AG08395 (cell line): ENCODE measurements around the gene RTL10.
"Not testable (repeated sequence)": the region's sequence is repeated elsewhere in the genome, so short reads cannot be mapped to it uniquely, and the experiment has no call there.

ENCODE experiments used
- DNase-seq: peaks from one replicate; pipeline ENCODE4 v3.0.0; 2012; ENCODE audit warnings: mixed read lengths, low spot score

RTL10 gene

DNA sequence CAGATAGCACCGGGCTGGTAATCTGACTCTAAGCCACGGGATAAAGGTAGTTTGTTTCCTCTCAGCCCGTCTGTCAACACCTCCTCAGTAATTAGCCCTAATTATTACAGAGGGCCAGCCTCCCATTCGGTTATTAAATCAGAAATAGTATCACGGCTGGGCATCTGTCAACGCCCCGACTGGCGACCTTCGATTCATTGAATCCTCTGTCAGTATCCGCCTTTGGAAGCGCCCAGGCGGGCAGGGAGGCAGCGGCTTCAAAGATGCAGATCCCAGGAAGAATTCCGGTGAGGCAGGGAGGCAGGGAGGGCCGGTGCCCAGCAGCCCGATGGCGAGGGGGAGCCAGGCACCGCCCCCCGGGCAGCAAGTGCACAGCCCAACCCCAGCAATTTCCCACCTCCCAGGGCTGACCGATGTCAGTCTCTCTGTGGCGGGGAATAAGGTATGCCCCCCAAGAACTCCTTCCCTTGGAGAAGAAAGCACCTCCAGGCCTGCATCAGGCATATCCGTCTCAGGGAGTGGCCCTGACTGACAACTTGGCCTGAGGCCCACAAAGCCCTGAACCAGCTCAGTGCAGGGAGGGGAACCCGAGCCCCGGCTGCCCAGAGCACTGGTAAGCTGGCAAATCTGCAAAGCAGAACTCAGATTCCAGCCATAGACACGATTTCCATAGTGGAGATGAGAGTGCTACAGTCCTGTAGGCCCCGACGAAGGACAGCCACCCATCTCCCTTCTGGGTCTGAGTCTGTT, 11.4 kb downstream of the RTL10 start:
- DNase-seq: no peak

DNA sequence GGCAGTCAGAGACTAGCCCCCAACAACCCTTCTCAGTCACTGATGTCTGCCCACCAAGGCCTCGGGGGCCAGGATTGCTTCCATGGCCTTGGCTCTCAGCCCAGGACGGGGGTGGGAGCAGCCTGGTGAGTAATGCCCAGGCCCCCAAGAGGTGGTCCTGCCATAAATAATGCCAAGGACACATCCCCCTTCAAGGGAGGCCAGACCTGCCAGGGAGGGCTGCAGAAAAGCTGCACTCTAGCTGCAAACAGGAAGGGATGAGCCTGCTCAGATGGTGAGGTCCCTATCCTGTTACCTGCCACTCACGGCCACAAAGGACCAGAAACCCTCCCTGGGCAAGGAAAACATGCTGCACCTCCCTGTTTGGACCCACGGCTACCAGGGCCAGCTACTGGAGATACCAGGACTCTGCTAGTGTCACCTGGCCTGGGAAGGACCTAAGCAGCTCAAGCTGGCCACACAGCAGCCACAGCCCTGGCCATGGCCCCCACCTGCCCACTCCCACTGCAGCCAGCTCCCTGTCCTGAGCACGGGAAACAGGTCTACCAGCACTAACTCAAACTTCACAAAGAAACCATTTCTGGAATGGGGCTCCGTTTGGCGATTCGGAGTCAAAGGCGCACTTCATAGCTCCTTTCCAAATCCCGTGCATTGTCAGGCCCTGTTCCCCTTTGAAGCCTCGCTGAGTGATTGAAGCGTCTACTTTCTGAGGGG, 12.1 kb downstream of the RTL10 start:
- DNase-seq: no peak

DNA sequence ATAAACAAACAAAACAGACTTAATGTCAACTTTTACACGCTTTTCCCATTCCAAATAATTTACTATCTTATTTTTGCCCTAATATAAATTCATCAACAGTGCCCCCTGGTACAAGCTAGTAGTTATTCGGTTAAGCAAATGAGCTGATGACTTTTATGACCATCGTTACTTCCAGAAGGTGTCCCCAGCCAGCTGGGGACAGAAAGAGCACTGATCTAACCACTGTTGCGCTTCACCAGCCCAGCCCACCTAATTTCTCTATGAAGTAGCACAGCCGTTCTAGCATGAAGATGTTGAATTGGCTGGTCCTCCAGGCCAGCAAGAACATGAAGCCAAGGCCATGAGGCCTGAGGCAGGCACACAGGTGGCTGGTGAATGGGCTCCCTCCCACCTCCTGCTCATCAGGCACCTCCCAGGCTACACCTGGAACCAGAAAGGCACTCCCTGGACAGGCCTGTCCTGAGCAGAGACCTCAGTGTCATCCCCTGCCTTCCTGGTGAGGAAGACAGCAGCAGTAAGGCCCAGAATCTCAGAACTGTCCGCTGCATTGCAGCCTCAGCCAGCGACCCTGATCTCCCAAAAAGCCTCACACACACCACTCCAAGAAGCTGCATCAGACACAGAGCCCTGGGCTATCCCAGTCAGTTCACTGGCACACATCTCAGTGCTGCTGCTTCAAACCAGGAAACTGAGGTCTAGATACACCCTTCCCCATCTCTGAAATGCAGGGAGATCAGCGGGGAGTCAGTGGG, 12.9 kb downstream of the RTL10 start:
- no peak for DNase-seq

DNA sequence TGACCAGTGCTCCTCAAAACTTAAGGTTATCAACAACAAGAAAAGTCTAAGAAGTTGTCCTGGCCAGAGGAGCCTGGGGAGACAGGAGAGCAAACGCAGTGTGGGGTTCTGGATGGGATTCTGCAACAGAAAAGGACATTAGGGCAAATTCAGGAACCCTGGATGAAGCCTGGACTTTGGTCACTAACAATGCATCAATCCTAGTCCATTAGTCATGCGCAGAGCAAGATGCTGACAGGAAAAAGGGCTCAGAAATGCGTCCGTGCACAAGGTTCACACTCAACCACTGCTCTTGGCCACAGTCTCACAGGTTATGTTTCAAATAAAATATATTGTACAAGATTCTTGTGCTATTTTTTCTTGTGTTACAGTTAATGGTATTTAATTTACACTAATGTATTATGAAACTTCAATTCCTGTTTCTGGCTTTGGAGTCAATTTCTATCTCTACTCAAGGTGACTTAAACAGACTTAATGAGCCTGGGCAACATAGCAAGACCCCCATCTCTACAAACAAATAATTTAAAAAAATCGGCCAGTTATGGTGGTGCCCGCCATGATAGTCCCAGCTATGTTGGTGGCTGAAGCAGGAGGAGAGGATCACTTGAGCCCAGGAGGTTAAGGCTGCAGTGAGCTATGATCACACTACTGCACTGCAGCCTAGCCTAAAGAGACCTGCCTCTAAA, 13.6 kb downstream of the RTL10 start:
- no peak for DNase-seq

DNA sequence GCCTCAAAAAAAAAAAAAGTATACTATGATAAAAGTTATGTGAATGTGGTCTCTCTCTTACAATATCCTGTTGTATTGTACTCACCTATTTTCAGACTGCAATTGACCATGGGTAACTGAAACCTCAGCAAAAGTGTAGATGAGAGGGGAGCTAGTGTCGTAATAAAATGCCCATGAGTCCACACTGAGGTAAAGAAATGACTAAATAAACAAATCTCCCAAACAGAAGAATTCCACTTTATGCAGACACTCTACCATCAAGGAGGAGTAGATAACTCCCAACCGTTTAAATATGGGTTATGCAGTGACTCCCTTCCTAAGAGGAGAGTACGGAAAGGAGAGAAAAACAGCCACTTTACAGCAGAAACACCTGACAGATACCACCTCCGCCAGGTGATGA, 14.6 kb downstream of the RTL10 start:
- DNase-seq: no peak

DNA sequence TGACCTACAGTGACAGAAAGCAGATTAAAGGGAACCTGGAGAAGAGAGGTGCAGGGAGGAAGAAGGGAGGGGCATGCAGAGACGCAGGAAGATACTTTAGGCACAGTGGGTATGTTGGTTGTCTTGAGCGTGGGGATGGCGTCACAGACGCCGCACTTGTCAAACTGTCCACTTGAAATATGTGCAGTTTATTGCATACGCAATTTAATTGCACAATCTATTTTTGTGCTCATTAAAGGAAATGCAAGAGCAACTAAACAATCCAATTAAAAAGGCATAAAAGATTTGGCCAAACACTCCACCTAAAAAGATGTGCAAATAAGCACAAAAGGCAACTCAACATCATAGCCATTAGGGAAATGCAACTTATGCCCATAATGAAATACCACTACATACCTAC, 16.8 kb downstream of the RTL10 start:
- DNase-seq: no peak

DNA sequence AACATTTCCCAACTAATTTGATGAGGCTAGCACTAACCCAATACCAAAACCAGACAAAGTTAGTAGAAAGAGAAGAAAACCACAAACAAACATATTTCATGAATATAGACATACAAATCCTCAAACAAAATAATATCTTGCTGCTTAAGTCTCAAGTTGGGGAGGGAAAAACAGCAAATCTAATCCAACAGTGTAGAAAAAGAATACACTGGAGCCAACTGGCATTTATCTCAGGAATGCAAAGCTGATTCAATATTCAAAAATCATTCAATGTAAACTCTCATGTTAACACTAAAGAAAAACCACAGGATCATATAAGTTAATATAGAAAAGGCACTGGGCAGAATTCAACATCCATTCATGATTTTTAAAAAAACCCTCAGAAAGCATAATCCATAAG, 18.2 kb downstream of the RTL10 start:
- DNase-seq: no peak

DNA sequence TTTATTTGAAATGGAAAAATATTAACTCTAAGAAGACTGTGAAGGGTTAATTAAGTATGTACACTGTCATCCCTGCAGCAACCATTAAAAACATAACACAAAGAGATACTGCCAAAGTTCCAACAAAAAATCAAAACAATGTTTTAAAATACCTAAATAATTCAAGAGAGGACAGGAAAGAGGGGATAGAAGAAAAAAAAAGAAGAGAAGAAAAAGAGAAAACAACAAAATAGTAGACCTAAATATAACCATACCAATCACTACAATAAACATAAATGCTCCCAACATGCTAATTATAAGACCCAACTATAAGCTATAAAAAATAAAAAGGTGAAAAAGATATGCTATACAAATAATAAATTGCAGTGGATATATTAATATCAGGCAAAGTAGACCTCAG, 20.1 kb downstream of the RTL10 start:
- DNase-seq: no peak

DNA sequence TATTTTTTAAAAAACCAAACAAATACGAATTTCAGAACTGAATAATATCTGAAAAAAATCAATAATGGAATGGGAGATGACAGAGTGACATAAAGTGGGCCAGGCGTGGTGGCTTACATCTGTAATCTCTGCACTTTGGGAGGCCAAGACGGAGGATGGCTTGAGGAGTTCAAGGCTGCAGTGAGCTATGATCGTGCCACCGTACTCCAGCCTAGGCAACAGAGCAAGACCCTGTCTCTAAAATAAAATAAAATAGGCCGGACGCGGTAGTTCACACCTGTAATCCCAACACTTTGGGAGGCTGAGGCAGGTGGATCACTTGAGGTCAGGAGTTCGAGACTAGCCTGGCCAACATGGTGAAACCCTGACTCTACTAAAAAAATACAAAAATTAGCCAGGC, 21.3 kb downstream of the RTL10 start:
- not testable (repeated sequence) for DNase-seq

DNA sequence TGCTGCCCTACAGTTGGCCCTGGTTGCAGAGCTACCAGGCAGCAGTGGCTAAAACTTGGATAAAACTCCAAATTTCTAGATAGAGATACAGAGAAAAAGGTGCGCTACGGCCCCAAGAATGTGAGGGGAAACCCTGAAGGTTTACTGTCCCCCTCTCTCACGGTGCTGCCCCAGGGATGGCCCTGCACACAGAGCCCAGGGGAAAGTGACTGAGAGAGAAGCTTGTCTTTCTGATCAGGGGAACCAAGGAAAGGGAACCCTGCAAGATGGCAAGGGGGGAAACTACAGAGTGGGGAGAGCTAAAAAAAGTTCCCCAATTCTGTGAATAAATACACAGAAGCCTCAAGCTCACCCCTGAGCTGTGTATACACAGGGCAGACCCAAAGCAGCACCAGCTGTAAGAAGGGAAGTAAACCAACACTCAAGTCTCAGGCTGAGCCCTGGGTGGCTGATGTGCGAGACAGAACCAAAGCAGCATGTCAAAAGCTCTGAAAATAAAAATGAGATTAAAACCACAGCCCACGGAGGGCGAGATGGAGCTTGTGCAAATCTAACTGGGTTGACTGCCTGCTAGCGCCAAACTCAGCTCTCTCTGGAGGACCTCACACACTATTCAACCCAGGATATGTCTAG, 22.1 kb downstream of the RTL10 start:
- no peak for DNase-seq

DNA sequence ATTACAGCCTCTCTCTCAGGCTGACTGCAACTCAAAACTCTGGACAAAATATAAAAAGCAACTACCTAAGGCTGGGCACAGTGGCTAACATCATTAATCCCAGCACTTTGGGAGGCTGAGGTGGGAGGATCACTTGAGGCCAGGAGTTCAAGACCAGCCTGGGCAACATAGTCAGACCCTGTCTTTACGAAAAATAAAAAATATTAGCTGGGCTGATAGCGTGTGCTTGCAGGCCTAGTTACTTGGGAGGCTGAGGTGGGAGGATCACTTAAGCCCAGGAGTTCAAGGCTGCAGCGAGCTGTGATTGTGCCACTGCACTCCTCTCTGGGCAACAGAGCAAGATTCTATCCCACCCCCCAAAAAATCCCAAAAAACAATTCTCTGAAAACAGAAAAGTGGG, 22.7 kb downstream of the RTL10 start:
- DNase-seq: not testable (repeated sequence)

DNA sequence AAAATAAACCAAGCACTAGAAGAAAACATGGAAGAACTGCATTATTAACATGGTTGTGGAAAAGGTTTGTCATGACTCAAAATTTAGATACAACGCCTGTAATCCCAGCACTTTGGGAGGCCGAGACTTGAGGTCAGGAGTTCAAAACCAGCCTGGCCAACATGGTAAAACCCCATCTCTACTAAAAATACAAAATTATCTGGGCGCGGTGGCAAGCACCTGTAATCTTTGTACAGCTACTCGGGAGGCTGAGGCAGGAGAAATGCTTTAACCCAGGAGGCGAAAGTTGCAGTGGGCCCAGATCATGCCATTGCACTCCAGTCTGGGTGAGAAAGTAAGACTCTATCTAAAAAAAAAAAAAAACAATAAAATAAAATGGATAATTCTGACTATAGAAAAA, 23.7 kb downstream of the RTL10 start:
- DNase-seq: no peak

DNA sequence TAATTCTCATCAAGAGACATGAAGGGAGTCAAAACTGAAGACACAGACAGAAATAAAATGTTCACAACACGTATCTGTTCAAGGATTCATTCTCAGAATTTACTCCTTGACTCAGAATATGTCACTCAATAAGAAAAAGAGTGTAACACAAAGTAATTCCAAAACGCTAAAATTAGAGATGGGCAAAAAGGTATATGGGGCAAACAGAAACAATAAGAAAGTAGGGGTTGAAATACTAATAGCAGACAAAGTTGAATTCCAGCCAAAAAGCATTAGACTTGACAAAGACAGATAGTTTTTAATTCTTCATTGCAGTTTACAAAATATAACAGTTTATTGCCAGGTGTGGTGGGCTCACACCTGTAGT, 26.7 kb downstream of the RTL10 start:
- no peak for DNase-seq

DNA sequence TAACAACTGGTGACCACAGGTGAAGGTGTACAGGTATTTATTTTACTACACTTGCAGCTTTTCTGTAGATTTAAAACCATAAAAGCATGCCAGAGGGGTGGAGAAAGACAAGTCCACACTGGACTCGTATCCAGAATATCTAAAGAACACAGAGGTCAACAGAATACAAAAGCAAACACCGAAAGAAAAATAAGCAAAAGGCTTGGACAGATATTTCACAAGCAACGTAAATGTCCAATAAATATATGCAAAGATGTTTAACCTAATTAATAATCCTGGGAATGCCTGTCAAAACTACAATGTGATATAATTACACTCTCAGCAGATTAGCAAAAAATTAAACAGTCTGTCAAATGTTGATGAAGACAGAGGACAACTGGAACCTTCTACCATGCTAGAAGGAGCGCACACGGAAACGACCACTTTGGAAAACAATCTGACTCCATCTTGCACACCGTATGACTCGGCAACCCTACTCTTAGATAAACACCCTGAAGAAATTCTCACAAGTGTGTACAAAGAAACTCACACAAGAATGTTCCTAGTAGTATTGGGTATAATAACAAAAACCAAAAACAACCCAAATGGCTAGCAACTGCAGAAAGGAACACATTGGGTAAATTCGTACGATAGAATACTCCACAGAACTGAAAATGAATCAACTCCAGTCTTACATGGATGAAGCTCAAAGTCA, 27.2 kb downstream of the RTL10 start:
- DNase-seq: no peak

DNA sequence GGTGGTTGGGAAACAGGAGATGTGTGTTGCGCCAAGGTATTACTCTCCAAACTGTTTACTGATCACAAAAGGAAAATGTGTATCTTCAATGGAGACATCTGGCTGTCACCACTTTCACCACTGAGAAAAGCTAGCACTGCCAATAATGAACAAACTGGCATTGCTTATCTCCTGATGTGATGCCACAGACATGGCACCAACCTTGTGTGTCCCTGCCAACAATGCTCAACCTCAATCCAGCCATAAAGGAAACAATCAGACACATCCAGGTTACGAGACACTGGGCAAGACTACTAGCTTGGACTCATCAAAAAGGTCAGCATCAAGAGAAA, 28.1 kb downstream of the RTL10 start:
- DNase-seq: no peak

DNA sequence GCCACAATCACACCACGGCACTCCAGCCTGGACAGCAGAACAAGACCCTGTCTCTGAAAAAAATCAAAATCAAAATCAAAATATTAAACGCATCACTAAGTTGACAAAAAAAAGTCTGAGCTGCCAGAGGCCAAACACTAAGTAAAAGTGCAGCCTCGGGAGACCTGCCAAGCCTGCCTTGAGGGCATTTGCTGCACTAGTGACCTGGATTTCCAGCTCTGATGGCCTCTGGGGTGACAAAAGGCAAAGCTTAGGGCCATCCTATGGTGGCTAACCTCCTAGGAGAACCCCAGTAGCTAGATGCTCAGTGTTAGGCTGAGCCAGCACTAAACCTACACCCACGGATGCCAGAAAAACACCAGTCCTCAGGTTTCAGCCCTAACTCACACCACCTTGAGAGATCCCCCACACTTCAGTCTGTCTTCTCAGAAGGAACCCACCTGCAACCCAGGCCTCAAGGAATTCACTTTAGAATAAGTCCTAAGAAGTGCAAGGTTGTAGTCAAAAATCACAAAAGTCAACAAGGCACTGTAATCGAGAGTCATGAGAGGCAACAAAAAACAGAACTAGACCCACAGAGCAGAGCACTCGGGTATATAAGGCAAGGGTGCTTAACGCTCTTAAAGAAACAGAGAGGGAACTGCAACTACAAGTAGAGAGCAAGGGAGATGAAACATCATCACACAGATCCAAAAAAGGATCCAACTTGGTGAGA, 28.6 kb downstream of the RTL10 start:
- DNase-seq: no peak

DNA sequence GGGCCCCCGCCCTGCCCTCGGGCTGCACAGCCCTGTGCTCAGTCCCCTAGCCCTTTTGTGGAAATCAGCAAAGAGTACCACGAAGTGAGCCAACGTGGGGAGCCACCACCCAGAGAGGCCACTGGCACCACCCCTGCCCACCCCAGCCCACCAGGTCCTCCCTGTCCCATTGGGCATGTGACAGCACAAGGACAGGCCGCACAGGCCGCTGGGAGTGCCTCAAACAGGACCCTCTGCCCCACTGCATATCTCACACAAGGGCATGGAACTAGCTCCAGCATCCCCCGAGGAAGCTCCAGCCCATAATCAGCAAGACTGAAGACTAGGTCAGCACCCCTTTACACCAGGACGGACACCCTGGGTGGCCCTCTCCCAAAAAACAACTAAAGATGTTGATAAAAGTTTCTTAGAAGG, 29.7 kb downstream of the RTL10 start:
- DNase-seq: no peak

DNA sequence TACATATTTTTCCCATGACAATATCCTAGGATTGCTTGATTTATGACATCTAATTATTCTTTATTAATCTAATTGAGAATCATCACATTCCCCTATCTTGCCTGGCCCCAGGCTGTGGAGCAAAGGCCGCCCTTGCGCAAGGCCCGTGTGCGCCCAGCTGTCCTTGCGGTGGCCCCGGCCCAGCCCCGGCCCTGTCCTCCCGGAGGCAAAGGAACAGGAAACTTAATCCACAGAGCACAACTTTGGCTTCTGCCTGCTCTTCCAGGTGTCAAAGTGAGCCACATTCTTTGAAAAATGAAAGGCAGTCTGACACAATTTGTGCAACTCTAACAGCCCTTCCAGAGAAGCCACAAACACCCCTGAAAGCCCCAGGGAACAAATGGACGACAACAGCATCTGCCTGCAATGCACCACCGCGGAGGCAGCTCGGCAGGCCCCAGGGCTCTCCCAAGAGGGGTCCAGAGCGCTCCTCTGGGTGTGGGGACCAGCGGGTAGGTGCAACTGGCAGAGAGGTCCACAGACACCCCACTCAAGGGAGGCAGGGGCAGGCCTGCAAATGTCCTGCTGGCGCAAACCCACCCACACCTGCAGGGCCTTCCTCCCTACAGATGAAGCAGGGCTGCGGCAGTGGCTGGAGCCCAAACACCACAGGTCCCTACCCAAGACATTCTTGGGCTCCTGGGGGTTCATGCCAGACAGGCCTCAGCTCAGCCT, 30.3 kb downstream of the RTL10 start:
- no peak for DNase-seq

DNA sequence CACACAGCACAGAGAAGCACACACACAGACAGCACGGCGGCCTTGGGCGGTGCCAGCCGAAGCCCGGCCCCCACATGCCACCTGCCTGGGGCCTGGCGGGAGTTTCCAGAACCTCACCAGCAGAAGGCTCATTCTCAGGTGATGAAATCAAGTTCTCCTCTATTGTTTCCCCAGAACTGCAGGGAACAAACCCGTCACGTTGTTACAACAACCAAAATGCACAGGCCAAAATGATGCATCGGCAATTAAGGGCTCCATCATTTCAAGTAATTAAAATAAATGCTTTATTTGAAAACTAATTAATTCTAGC, 30.8 kb downstream of the RTL10 start:
- no peak for DNase-seq

DNA sequence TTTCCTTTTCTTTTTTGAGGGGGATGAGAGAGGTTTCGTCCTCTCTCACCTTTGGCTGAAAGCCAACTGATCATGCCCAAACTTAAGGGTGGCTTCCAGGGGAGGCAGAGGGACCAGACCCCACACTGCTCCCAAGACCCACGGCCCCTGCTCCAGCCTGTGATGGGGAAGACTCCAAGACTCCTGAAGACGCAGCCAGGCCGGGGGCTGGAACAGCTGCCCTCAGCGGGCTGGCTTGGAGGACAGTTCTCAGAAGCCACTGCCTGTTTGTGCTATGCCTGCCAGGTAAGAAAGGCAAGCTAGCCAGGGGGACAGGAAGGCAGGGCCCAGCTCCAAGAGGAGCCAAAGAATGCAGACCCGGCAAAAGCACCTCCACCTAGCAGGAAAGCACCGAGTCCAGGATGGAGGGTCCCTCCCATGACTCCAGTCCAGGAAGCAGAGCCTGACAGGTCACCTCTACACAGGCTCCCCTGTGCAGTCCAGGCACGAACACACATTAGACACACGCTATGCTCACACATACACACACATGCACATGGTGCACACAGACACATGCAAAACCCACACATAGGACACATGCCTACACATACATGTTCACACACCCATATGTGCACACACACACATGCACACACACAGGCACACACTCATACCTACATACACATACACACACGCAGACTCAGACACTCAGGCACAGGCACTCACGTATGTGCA, 31.3 kb downstream of the RTL10 start:
- no peak for DNase-seq
